B cell (primary cell): ENCODE measurements around the gene UNC5B. TPM values are rescaled to one million over a fixed set of nuclear protein-coding genes. Genes with fewer than 3 reads are reported as not detected.

Experiments
- ATAC-seq: fragments of 200-7000 bp; cut with Tn5 transposase; one replicate; pipeline ENCODE4 v1.10.0; 2021; ENCODE audit warnings: low read depth, mild to moderate bottlenecking, moderate number of reproducible peaks, moderate library complexity
- CTCF ChIA-PET: fragments of 350-600 bp; sonication (Branson Sonifier 250); formaldehyde crosslinking; loops from one replicate; lab custom pipeline; 2021; ENCODE audit warnings: antibody characterized with exemption, inconsistent platforms; lab: Charles Lee
- POLR2A ChIA-PET: fragments of 350-600 bp; sonication (Branson Sonifier 250); formaldehyde crosslinking; loops from one replicate; lab custom pipeline; 2021; ENCODE audit warnings: antibody characterized with exemption; lab: Charles Lee
- DNase-seq: peaks from one replicate; pipeline ENCODE4 v3.0.0; 2013
- H2AFZ ChIP-seq: 2 replicates; pipeline ENCODE4 v1.6.1; 2012; ENCODE audit warnings: mild to moderate bottlenecking, low read depth, low read length; ENCODE audit not compliant: insufficient read depth, poor library complexity, severe bottlenecking
- H3K27ac ChIP-seq, 2 donors: 1 replicate in 1 of 2; 2 replicates in 1 of 2; pipeline ENCODE4 v1.5.1; 2012 to 2013; ENCODE audit warnings: low read length in 2 of 2, mild to moderate bottlenecking in 2 of 2, moderate library complexity in 1 of 2
- H3K27me3 ChIP-seq, 4 experiments: fragments of 200-600 bp in 1 of 4; sonication (generic) in 1 of 4; replicated peaks in 1 of 4; 1 replicate in 2 of 4; 2 replicates in 2 of 4; pipeline versions ENCODE4 v1.6.1 to v1.7.0; 2013 to 2016; ENCODE audit warnings: low read length in 3 of 4, mild to moderate bottlenecking in 2 of 4, mixed read lengths in 1 of 4, moderate library complexity in 1 of 4; ENCODE audit not compliant: insufficient read depth in 4 of 4, control insufficient read depth in 3 of 4; ENCODE audit errors: control extremely low read depth in 1 of 4
- H3K36me3 ChIP-seq, 2 experiments: replicated peaks in 1 of 2; 1 replicate in 1 of 2; 2 replicates in 1 of 2; pipeline versions ENCODE4 v1.6.1 to v1.7.1; 2013; ENCODE audit warnings: low read length in 1 of 2; ENCODE audit not compliant: insufficient read depth in 2 of 2, control insufficient read depth in 1 of 2; ENCODE audit errors: control extremely low read depth in 1 of 2, extremely low read depth in 1 of 2
- H3K4me1 ChIP-seq, 2 donors: fragments of 200-600 bp in 1 of 2; sonication (generic) in 1 of 2; 1 replicate in 1 of 2; 2 replicates in 1 of 2; pipeline versions ENCODE4 v1.5.1 to v1.6.1; 2013 to 2017; ENCODE audit warnings: low read length in 2 of 2; ENCODE audit not compliant: control insufficient read depth in 2 of 2, insufficient read depth in 2 of 2
- H3K4me2 ChIP-seq: replicated peaks from 2 replicates; pipeline ENCODE3; 2012; ENCODE audit warnings: mild to moderate bottlenecking, low read depth, low read length; ENCODE audit not compliant: poor library complexity, severe bottlenecking
- H3K4me3 ChIP-seq, 5 experiments: fragments of 200-600 bp in 1 of 5; sonication (generic) in 1 of 5; 1 replicate in 3 of 5; 2 replicates in 2 of 5; pipeline versions ENCODE4 v1.5.1 to v1.7.0; 2011 to 2016; ENCODE audit warnings: low read length in 4 of 5, mild to moderate bottlenecking in 4 of 5, low read depth in 2 of 5, control low read depth in 1 of 5, moderate library complexity in 1 of 5; ENCODE audit not compliant: insufficient read depth in 1 of 5; ENCODE audit errors: control extremely low read depth in 1 of 5, extremely low read depth in 1 of 5
- H3K79me2 ChIP-seq: fragments of 200-600 bp; sonication (generic); one replicate; pipeline ENCODE4 v1.6.0; 2016; ENCODE audit warnings: low read length; ENCODE audit not compliant: control insufficient read depth, insufficient read depth
- H3K9ac ChIP-seq: fragments of 200-600 bp; sonication (generic); 2 replicates; pipeline ENCODE4 v1.6.1; 2017; ENCODE audit warnings: mild to moderate bottlenecking, low read length, moderate library complexity
- H3K9me3 ChIP-seq, 3 donors: one replicate each; pipeline versions ENCODE4 v1.6.1 to v1.7.1; 2013; ENCODE audit warnings: low read length in 2 of 3; ENCODE audit not compliant: control insufficient read depth in 2 of 3, insufficient read depth in 1 of 3; ENCODE audit errors: control extremely low read depth in 1 of 3
- H4K20me1 ChIP-seq: 2 replicates; pipeline ENCODE4 v1.6.0; 2012; ENCODE audit warnings: mild to moderate bottlenecking, low read length; ENCODE audit not compliant: insufficient read depth, control insufficient read depth, poor library complexity, severe bottlenecking
- H3K27ac Mint-ChIP-seq: one replicate; pipeline ENCODE4 v1.8.0; 2021; ENCODE audit warnings: mixed read lengths
- H3K27me3 Mint-ChIP-seq: one replicate; pipeline ENCODE4 v1.8.0; 2021; ENCODE audit warnings: mixed read lengths
- H3K4me1 Mint-ChIP-seq: one replicate; pipeline ENCODE4 v1.8.0; 2021; ENCODE audit warnings: mixed read lengths
- H3K4me3 Mint-ChIP-seq: one replicate; pipeline ENCODE4 v1.8.0; 2021; ENCODE audit warnings: mixed read lengths
- H3K9me3 Mint-ChIP-seq: one replicate; pipeline ENCODE4 v1.8.0; 2022; ENCODE audit warnings: mixed read lengths; ENCODE audit not compliant: insufficient read depth
- EZH2 ChIP-seq: IDR thresholded peaks from 2 replicates; pipeline ENCODE4 v1.6.1; 2012; ENCODE audit warnings: borderline replicate concordance, low read depth, mild to moderate bottlenecking, moderate library complexity, low read length; ENCODE audit not compliant: insufficient read depth, poor library complexity, severe bottlenecking
- WGBS: methylation state at CpG from one replicate; pipeline ENCODE4 v1.1.5; 2013; ENCODE audit warnings: missing lambda C conversion rate; ENCODE audit not compliant: insufficient coverage; 5-methylcytosine and 5-hydroxymethylcytosine counted together
- intact Hi-C: fragments of 100-400 bp; cut with micrococcal nuclease; formaldehyde crosslinking; loops from one replicate; pipeline ENCODE4 v1.10.0; 2022
- polyA plus RNA-seq: library from polyadenylated mRNA; depleted of rRNA; stranded (reverse); fragments of >200 nt; gene quantifications from 2 replicates; pipeline ENCODE4 v1.2.3, GENCODE V29; 2012
- total RNA-seq, 2 donors: library from RNA; stranded (reverse); fragments of 120-200 nt in 1 of 2; gene quantifications; 1 replicate in 1 of 2; 2 replicates in 1 of 2; pipeline versions ENCODE4 v1.2.3 to v1.2.4, GENCODE V29; 2013 to 2022
- TF ChIP-seq, protein P1 (sequence below): fragments of 200-600 bp; IDR thresholded peaks from one replicate; pipeline ENCODE4 v1.8.0; 2022; ENCODE audit warnings: antibody characterized with exemption, mild to moderate bottlenecking

Gene UNC5B
- total and polyA plus RNA-seq, 2 donors (not counting 1 experiment from before 2014, with no cell fraction given): not detected

- H3K79me2 ChIP-seq: no peaks in the 10 kb centered on the region
- H3K36me3 ChIP-seq: no peaks in the 10 kb centered on the region
- ATAC-seq: no peak
- no peaks in the 10 kb centered on the region for H4K20me1 ChIP-seq
- DNase-seq: no peak
- no peak overlapping the region for H3K27ac ChIP-seq
- Mint-ChIP-seq H3K4me3 (no peak overlapping the region), H3K4me1 (no peaks in the 10 kb centered on the region), H3K9me3 (no peaks in the 10 kb centered on the region), H3K27ac (no peak overlapping the region), H3K27me3 (peaks cover 4% of the 10 kb centered on the region)
- H3K9ac ChIP-seq: no peak overlapping the region
- H2AFZ ChIP-seq: no peak overlapping the region
- ChIA-PET CTCF (no interaction called here), POLR2A (no interaction called here)
- H3K4me1 ChIP-seq: no peaks in the 10 kb centered on the region
- no peaks in the 10 kb centered on the region for H3K27me3 ChIP-seq
- WGBS: 100% methylated on average over 1 of the region's 3 CpGs
- H3K4me2 ChIP-seq: no peak overlapping the region
- no peak overlapping the region for H3K4me3 ChIP-seq
- TF ChIP-seq, protein P1, sequence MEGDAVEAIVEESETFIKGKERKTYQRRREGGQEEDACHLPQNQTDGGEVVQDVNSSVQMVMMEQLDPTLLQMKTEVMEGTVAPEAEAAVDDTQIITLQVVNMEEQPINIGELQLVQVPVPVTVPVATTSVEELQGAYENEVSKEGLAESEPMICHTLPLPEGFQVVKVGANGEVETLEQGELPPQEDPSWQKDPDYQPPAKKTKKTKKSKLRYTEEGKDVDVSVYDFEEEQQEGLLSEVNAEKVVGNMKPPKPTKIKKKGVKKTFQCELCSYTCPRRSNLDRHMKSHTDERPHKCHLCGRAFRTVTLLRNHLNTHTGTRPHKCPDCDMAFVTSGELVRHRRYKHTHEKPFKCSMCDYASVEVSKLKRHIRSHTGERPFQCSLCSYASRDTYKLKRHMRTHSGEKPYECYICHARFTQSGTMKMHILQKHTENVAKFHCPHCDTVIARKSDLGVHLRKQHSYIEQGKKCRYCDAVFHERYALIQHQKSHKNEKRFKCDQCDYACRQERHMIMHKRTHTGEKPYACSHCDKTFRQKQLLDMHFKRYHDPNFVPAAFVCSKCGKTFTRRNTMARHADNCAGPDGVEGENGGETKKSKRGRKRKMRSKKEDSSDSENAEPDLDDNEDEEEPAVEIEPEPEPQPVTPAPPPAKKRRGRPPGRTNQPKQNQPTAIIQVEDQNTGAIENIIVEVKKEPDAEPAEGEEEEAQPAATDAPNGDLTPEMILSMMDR: no peak
- no peak for TF ChIP-seq EZH2
- H3K9me3 ChIP-seq: no peaks in the 10 kb centered on the region
- intact Hi-C loops: no loop called here
Observed at GRCh38 chr10:71178880-71179279, 33.5 kb upstream of the UNC5B start.

GRCh38 chr10:71179382-71179781 is 33.0 kb upstream of the UNC5B start:
- Mint-ChIP-seq H3K27ac (no peak overlapping the region), H3K4me1 (no peaks in the 10 kb centered on the region), H3K27me3 (peaks cover 4% of the 10 kb centered on the region), H3K4me3 (no peak overlapping the region), H3K9me3 (no peaks in the 10 kb centered on the region)
- H3K36me3 ChIP-seq: no peaks in the 10 kb centered on the region
- WGBS: 96% methylated on average over 3 of the region's 3 CpGs
- POLR2A ChIA-PET: no interaction called here
- no peak for ATAC-seq
- H3K4me3 ChIP-seq: no peak overlapping the region
- no peaks in the 10 kb centered on the region for H3K79me2 ChIP-seq
- H3K27me3 ChIP-seq: no peaks in the 10 kb centered on the region
- no peak for TF ChIP-seq EZH2
- TF ChIP-seq, protein P1: no peak
- H3K4me1 ChIP-seq: no peaks in the 10 kb centered on the region
- no peak overlapping the region for H2AFZ ChIP-seq
- H3K9me3 ChIP-seq: no peaks in the 10 kb centered on the region
- intact Hi-C loops: no loop called here
- DNase-seq: no peak
- H3K9ac ChIP-seq: no peak overlapping the region
- CTCF ChIA-PET: no interaction called here
- H3K27ac ChIP-seq: no peak overlapping the region
- H4K20me1 ChIP-seq: no peaks in the 10 kb centered on the region
- no peak overlapping the region for H3K4me2 ChIP-seq
